ENCODE results near the gene SERPING1. TPM values are rescaled to one million over a fixed set of nuclear protein-coding genes. Genes with fewer than 3 reads are reported as not detected.
"Not testable (repeated sequence)": the region's sequence is repeated elsewhere in the genome, so short reads cannot be mapped to it uniquely, and the experiment has no call there.

SERPING1 gene
- total RNA-seq, 1 donor from 2014 or later, result 4.6 TPM

GRCh38 chr11:57651408-57651807 is 53.9 kb downstream of the SERPING1 start:
- Mint-ChIP-seq H3K27ac (ENCODE audit: unreplicated experiment) (no peak overlapping the region), H3K9me3 (ENCODE audit: low read depth) (no peaks in the 10 kb centered on the region), H3K4me3 (ENCODE audit: unreplicated experiment) (no peak overlapping the region), H3K4me1 (ENCODE audit: low read depth) (peaks cover 38% of the 10 kb centered on the region), H3K36me3 (ENCODE audit: low read depth) (no peaks in the 10 kb centered on the region), H3K27me3 (ENCODE audit: low read depth) (peaks cover 29% of the 10 kb centered on the region)
- no peak for TF ChIP-seq CTCF (IDR thresholded peaks at IDR 0.05)
- DNase-seq (ENCODE audit: low spot score), result no peak

DNA sequence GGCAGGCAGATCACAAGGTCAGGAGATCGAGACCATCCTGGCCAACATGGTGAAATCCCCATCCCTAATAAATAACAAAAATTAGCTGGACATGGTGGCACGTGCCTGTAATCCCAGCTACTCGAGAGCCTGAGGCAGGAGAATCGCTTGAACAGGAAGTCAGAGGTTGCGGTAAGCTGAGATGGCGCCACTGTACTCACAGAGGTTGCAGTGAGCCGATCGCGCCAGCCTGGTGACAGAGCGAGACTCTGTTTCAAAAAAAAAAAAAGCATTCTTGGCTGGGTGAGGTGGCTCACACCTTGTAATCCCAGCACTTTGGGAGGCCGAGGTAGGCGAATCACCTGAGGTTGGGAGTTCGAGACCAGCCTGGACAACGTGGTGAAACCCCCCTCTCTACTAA is 54.7 kb downstream of the SERPING1 start:
- not testable (repeated sequence) for H3K27ac Mint-ChIP-seq (ENCODE audit: unreplicated experiment); H3K4me3 Mint-ChIP-seq (ENCODE audit: unreplicated experiment); H3K36me3 Mint-ChIP-seq (ENCODE audit: low read depth); H3K9me3 Mint-ChIP-seq (ENCODE audit: low read depth); DNase-seq (ENCODE audit: low spot score)
- Mint-ChIP-seq H3K4me1 (ENCODE audit: low read depth) (peaks cover 36% of the 10 kb centered on the region), H3K27me3 (ENCODE audit: low read depth) (peaks cover 20% of the 10 kb centered on the region)

GRCh38 chr11:57652662-57653061 is 55.2 kb downstream of the SERPING1 start:
- no peaks in the 10 kb centered on the region for H3K36me3 Mint-ChIP-seq (ENCODE audit: low read depth)
- no peaks in the 10 kb centered on the region for H3K9me3 Mint-ChIP-seq (ENCODE audit: low read depth)
- TF ChIP-seq CTCF (IDR thresholded peaks at IDR 0.05), result no peak
- no peak for DNase-seq (ENCODE audit: low spot score)
- H3K27ac Mint-ChIP-seq (ENCODE audit: unreplicated experiment), result no peak overlapping the region
- H3K27me3 Mint-ChIP-seq (ENCODE audit: low read depth), result peaks cover 16% of the 10 kb centered on the region
- peaks cover 35% of the 10 kb centered on the region for H3K4me1 Mint-ChIP-seq (ENCODE audit: low read depth)
- no peak overlapping the region for H3K4me3 Mint-ChIP-seq (ENCODE audit: unreplicated experiment)

- Mint-ChIP-seq H3K27ac (ENCODE audit: unreplicated experiment) (no peak overlapping the region), H3K9me3 (ENCODE audit: low read depth) (no peaks in the 10 kb centered on the region)
These were observed 55.7 kb downstream of the SERPING1 start for GRCh38 chr11:57653163-57653562.

GRCh38 chr11:57656885-57657193 is 59.4 kb downstream of the SERPING1 start:
- Mint-ChIP-seq H3K4me1 (ENCODE audit: low read depth) (peaks cover 19% of the 10 kb centered on the region), H3K27ac (ENCODE audit: unreplicated experiment) (peak overlapping the region; percentile 96), H3K27me3 (ENCODE audit: low read depth) (no peaks in the 10 kb centered on the region), H3K4me3 (ENCODE audit: unreplicated experiment) (peak overlapping the region; percentile 99), H3K9me3 (ENCODE audit: low read depth) (no peaks in the 10 kb centered on the region), H3K36me3 (ENCODE audit: low read depth) (peaks cover 13% of the 10 kb centered on the region)
- no peak for TF ChIP-seq CTCF (IDR thresholded peaks at IDR 0.05)
- DNase-seq (ENCODE audit: low spot score), result no peak

More at GRCh38 chr11:57653163-57653562, 55.7 kb downstream of the SERPING1 start:
- H3K4me1 Mint-ChIP-seq (ENCODE audit: low read depth), result peaks cover 33% of the 10 kb centered on the region
- peaks cover 11% of the 10 kb centered on the region for H3K27me3 Mint-ChIP-seq (ENCODE audit: low read depth)
- DNase-seq (ENCODE audit: low spot score), result no peak
- H3K36me3 Mint-ChIP-seq (ENCODE audit: low read depth), result no peaks in the 10 kb centered on the region
- H3K4me3 Mint-ChIP-seq (ENCODE audit: unreplicated experiment), result no peak overlapping the region
- TF ChIP-seq CTCF (IDR thresholded peaks at IDR 0.05), result no peak

- Mint-ChIP-seq H3K9me3 (ENCODE audit: low read depth) (no peaks in the 10 kb centered on the region), H3K36me3 (ENCODE audit: low read depth) (peaks cover 16% of the 10 kb centered on the region), H3K27me3 (ENCODE audit: low read depth) (no peaks in the 10 kb centered on the region), H3K4me3 (ENCODE audit: unreplicated experiment) (peak within 1 kb of the TSS; percentile 99), H3K27ac (ENCODE audit: unreplicated experiment) (peak within 1 kb of the TSS; percentile 96), H3K4me1 (ENCODE audit: low read depth) (peaks cover 19% of the 10 kb centered on the region)
- TF ChIP-seq CTCF (IDR thresholded peaks at IDR 0.05), result no peak
- peak; percentile 99 for DNase-seq (ENCODE audit: low spot score)
These were observed 59.9 kb downstream of the SERPING1 start, which contains the start of gene CLP1 for GRCh38 chr11:57657194-57658022. TSS of gene CLP1 (plus strand) at chr11:57657762. CDS start at chr11:57659477, 1,715 bp downstream.
